Fibroblast of peridontal ligament (primary cell): ENCODE measurements around the gene ARAP2.

ENCODE experiments used
- DNase-seq: peaks from one replicate; pipeline ENCODE4 v3.0.0-alpha.2; 2010; ENCODE audit errors: extremely low read depth

The ARAP2 gene

DNA sequence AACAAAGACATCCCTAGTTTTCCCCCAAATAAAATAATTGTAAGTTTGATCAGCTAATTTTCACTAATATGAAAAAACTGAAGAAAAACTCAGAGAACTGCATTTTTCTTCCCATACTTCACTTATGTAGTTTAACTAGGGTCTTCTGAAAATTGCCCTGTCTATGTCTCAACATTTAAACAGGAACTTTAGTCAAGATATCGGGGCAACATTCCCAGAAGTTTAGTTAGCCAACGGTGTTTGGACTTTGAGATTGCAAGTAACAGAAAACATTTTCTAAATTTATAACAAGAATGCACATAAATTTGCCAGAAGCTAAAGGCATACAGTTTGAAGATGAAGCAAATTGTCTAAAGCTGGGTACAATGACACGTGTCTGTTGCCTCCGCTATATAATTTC, 201.1 kb downstream of the ARAP2 start:
- no peak for DNase-seq

- no peak for DNase-seq
These were observed 202.0 kb downstream of the ARAP2 start for GRCh38 chr4:36042122-36042970.

- no peak for DNase-seq
These were observed 203.0 kb downstream of the ARAP2 start for GRCh38 chr4:36041340-36041739.

GRCh38 chr4:36039026-36039425, 205.3 kb downstream of the ARAP2 start:
- no peak for DNase-seq

GRCh38 chr4:36038491-36038890, 205.8 kb downstream of the ARAP2 start:
- DNase-seq, result no peak

- DNase-seq, result no peak
These were observed 207.2 kb downstream of the ARAP2 start for GRCh38 chr4:36037127-36037526.

DNA sequence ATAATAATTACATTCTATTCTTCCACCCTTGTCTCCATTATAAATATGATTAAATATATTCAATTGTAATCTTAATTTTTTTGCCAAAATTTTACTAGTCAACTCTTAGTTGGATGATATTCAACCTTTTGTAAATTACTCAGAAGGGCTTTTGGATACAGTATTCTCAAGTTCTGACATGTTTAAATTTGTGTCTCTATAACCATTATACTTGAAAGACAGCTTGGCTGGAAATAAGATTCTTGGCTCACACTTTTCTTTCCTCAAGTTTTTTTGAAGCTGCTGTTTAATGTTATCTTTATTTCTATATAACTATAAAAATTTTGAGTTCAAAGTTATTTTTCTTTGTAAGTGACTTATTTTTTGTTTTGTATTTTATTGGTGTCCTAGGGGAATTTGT, 214.4 kb downstream of the ARAP2 start:
- no peak for DNase-seq

GRCh38 chr4:36027203-36027602, 217.1 kb downstream of the ARAP2 start:
- DNase-seq, result no peak

- DNase-seq, result no peak
These were observed 217.9 kb downstream of the ARAP2 start for GRCh38 chr4:36026348-36026880.

GRCh38 chr4:36024901-36025660, 219.2 kb downstream of the ARAP2 start:
- no peak for DNase-seq

- no peak for DNase-seq
These were observed 224.0 kb downstream of the ARAP2 start for GRCh38 chr4:36020351-36020750.
